ENCODE results near the gene NAA30.
"Not testable (repeated sequence)": the region's sequence is repeated elsewhere in the genome, so short reads cannot be mapped to it uniquely, and the experiment has no call there.

GRCh38 chr14:57343545-57344297 is 46.7 kb upstream of the NAA30 start:
- TF ChIP-seq, protein P1, sequence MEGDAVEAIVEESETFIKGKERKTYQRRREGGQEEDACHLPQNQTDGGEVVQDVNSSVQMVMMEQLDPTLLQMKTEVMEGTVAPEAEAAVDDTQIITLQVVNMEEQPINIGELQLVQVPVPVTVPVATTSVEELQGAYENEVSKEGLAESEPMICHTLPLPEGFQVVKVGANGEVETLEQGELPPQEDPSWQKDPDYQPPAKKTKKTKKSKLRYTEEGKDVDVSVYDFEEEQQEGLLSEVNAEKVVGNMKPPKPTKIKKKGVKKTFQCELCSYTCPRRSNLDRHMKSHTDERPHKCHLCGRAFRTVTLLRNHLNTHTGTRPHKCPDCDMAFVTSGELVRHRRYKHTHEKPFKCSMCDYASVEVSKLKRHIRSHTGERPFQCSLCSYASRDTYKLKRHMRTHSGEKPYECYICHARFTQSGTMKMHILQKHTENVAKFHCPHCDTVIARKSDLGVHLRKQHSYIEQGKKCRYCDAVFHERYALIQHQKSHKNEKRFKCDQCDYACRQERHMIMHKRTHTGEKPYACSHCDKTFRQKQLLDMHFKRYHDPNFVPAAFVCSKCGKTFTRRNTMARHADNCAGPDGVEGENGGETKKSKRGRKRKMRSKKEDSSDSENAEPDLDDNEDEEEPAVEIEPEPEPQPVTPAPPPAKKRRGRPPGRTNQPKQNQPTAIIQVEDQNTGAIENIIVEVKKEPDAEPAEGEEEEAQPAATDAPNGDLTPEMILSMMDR (IDR thresholded peaks at IDR 0.05; ENCODE audit: poor library complexity, severe bottlenecking), result not testable (repeated sequence)
- TF ChIP-seq, protein P2, sequence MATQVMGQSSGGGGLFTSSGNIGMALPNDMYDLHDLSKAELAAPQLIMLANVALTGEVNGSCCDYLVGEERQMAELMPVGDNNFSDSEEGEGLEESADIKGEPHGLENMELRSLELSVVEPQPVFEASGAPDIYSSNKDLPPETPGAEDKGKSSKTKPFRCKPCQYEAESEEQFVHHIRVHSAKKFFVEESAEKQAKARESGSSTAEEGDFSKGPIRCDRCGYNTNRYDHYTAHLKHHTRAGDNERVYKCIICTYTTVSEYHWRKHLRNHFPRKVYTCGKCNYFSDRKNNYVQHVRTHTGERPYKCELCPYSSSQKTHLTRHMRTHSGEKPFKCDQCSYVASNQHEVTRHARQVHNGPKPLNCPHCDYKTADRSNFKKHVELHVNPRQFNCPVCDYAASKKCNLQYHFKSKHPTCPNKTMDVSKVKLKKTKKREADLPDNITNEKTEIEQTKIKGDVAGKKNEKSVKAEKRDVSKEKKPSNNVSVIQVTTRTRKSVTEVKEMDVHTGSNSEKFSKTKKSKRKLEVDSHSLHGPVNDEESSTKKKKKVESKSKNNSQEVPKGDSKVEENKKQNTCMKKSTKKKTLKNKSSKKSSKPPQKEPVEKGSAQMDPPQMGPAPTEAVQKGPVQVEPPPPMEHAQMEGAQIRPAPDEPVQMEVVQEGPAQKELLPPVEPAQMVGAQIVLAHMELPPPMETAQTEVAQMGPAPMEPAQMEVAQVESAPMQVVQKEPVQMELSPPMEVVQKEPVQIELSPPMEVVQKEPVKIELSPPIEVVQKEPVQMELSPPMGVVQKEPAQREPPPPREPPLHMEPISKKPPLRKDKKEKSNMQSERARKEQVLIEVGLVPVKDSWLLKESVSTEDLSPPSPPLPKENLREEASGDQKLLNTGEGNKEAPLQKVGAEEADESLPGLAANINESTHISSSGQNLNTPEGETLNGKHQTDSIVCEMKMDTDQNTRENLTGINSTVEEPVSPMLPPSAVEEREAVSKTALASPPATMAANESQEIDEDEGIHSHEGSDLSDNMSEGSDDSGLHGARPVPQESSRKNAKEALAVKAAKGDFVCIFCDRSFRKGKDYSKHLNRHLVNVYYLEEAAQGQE (IDR thresholded peaks at IDR 0.05; ENCODE audit: borderline replicate concordance), result not testable (repeated sequence)
- TF ChIP-seq MXI1 (conservative IDR thresholded peaks at IDR 0.05; ENCODE audit: poor library complexity, severe bottlenecking); POLR2AphosphoS5 (IDR thresholded peaks at IDR 0.05); RAD21 (conservative IDR thresholded peaks at IDR 0.05): not testable (repeated sequence)
